Colon (tissue), 2 donors: ENCODE data around the gene PLCB4.

ENCODE experiments used
- FAIRE-seq: peaks from 2 replicates; lab custom pipeline; 2012; peaks lifted over from hg19 to GRCh38; lab: Jason Lieb, UNC
- donor health status: control.
- donor health status: control.

The PLCB4 gene

DNA sequence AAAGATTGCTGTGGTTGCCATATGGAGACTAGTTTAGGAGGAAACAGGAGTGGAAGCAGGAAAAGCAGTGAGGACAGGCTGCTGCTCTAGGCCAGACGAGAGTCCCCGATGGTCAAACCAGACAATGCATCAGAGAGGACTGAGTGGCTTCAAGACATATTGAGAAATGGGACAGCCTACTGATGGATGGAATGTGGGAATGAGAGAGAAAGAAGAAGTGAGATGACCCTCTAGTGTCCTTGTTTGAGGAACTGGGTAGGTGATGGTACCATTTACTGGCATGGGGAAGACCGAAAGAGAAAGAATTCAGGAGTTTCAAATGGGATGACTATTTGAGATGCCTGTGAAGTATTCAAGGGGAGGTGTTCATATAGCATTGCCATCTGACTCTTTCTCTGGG lies 333.7 kb downstream of the PLCB4 start:
- no peak for FAIRE-seq

GRCh38 chr20:9403448-9403847 lies 334.6 kb downstream of the PLCB4 start:
- no peak for FAIRE-seq

DNA sequence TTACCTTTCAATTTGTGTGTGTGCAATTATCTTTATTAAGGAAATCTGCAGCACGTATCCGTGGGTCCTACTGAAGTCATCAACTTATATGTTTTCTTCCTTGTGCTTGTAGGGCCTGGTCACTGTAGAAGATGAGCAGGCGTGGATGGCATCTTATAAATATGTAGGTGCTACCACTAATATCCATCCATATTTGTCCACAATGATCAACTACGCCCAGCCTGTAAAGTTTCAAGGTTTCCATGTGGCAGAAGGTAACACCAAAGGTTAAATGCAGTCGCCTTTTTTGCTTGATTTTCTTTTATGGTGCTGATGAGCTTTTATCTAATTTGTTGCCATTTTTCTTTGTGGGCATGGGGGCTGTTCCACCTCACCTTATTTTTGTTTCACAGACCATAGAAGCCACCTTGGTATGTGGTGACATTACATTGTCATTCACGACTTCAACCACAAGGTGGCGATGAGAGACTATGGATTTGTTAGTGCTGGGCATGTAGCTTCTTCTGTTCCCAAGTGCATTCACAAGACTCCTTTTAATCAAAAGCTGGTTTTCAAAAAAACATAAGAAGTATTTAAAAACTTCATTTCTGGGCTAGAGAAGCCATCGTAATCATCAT lies 339.0 kb downstream of the PLCB4 start:
- no peak for FAIRE-seq

GRCh38 chr20:9408422-9409300 lies 339.8 kb downstream of the PLCB4 start:
- FAIRE-seq, result no peak

DNA sequence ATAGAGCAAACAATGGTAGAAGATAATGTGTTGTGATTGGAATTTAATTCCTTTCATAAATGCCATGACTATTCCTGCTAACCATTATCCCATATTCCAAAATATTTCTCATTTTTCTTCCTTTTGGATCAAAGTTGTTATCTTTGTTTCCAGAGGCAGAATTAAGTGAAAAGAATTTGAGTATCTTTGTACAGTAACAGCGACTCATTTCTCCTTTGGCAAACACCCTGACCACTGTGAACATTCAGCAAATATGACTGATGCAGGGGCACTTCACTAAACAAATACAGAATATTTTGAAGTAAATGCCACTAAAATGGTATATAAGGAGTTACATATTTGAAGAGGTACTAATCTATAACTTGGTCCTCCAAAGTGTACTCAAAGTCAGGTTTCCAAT lies 340.5 kb downstream of the PLCB4 start:
- FAIRE-seq, result no peak

DNA sequence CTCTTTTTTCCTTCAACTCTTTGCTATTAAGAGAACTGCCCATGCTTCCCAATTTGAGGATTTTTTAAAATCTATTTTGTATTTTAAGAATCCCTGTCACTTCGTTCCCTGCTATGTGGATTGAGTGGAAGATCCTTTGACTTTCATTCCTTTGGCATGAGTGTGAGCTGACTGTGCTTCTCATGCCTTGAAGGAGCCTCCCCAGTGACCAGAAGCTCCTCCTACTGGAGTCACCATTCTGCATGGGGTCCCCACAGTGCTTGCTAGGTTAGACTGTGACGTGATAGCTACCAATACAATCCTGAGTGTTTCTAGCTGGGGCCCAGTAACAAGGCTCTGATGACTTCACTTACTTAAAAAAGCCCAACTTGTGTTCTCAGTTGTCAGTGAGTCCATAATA lies 341.1 kb downstream of the PLCB4 start:
- no peak for FAIRE-seq

DNA sequence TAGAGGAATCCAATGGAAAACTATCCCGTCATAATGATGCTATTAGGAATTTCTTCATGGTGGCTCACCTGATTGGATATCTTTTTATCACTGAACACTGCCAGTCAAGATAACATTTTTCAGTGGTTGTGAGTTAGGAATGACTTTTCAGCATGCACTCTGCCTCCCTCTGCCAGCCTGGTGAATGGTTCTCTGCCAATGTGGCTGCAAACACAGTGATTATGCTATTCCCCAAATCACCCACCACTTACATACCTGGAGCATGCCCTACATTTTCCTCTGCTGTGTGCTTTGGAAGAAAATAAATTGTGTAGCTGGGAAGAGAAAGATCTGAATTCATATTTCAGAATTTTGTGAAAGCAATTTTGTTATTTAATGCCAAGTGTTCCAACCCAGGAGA lies 342.9 kb downstream of the PLCB4 start:
- no peak for FAIRE-seq

GRCh38 chr20:9412309-9412708 lies 343.4 kb downstream of the PLCB4 start:
- no peak for FAIRE-seq

- no peak for FAIRE-seq
Measured at GRCh38 chr20:9413001-9413400, 344.1 kb downstream of the PLCB4 start.

GRCh38 chr20:9415426-9415825 lies 346.5 kb downstream of the PLCB4 start:
- no peak for FAIRE-seq

DNA sequence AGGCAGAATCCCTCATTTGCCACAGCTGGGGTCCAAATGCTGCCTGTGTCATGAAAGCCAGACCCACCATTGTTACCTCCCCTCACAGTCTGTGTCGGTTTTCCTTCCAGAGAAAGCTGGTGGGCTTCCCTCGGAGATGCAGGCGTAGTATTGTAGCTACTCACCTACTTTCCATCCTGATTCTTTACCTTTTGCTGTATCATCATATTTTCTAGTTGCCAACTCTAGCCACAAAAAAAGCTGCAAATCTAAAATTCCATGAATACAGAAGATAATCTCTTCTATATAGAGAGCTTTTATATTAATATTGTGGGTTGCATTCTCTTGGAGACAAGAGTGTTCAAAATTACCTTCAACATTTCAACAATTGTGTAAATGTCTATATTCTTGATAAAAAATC lies 347.5 kb downstream of the PLCB4 start:
- no peak for FAIRE-seq

GRCh38 chr20:9417665-9418064 lies 348.8 kb downstream of the PLCB4 start:
- FAIRE-seq, result no peak

DNA sequence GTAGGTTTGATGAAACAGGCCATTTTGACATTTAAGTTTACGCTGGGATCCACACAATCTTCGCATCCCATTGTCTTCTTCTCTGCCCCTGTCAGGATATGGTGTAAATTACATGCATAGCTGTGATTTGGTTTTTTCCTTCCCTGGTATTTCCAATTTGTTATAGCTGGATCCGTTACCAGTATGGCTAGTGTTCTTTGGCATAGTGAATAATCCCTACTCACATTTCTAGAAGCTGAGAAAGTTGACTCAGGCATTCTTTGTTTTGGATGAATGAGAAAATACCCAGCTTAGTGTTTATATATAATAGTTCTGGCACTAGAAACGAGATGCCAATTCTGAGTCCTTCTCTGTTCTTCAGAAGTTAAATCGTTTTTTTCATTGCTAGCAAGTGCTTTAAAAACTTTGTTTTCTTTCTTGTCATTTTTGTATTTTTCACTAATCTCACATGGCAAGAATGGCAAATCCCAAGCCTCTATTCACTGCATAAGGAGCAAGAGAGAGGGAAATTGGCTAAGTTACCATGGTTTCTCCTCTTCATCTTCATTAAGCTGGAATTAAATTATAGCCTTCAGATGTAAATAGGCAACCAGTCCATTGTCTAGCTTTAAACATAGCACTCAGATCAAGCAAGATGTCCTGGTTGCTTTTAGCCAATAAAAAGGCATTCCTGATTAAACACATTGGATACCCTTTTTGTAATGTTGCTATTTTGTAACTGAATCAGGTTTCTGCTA lies 353.6 kb downstream of the PLCB4 start:
- no peak for FAIRE-seq

DNA sequence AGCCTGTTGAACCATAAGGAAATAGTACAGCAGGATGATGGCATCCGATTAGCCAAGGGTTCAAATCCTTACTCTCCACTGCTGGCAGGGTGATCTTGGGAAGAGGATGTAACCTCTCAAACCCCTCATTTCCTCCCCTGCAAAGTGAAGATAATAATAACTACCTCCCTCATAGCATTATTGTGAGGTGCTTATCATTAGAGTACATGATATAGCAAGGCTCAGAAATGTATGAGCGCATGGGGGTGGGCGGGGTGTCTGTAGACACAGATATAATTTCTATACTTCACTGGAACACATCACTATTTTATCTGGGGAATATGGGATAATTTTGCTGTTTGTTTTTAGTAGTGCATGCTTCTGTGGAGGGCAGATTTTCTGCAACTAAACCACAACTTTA lies 355.7 kb downstream of the PLCB4 start:
- FAIRE-seq, result no peak

DNA sequence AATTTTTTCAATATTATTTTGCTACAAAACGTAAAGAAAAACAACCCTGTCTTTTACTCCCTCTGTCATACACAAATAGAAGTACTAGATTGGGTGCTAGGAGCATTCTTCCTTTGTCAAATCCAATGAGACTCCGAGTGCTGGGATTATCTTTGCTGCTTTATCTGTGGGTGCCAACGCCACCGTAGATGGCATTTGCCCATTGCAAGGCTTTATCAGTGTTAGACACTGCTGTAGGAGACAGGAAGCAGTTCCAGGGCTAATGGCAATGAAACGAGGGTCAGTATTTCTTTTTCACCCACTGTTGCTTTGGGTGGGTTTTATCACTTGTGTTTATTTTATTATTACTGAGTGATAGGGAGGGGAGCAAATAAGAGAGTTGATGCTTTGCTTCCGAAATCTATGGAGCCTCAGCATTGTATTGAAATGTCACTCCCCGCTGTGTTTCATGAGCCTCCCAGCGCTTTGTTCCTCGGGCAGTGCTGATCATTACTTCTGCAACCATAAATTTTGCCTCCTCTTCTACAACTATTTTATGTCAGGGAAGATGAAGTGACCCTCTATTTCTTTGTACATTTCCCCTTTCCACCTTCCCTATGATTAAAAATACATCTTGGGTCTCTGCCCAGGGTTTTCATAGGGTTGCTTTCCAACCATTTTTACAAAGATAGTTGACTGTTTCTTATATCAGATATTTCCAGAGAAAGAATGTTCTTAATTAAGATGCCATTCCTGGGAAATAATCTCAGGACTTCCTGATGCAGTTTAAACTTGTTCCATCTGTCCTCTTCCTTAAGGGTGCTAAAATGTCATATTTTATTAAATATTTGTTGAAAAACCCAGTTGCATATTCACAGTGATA lies 358.8 kb downstream of the PLCB4 start:
- FAIRE-seq, result no peak

DNA sequence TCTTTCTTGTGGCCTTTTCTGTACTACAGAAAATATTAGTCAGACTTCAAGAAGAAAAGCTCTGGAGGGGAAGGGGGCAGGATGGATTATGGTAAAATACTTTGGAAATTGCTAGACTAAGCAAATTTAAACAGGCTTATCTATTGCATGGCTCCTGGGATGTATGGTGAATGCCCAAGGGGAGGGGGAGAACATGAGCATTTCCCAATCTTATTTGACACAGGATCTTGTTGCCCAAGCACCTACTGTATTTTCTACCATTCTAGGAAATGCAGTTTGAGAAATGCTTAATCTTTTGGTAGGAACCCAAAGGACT lies 359.4 kb downstream of the PLCB4 start:
- no peak for FAIRE-seq

GRCh38 chr20:9439806-9440205 lies 370.9 kb downstream of the PLCB4 start:
- no peak for FAIRE-seq

- FAIRE-seq, result no peak
Measured at GRCh38 chr20:9440892-9441291, 372.0 kb downstream of the PLCB4 start.

DNA sequence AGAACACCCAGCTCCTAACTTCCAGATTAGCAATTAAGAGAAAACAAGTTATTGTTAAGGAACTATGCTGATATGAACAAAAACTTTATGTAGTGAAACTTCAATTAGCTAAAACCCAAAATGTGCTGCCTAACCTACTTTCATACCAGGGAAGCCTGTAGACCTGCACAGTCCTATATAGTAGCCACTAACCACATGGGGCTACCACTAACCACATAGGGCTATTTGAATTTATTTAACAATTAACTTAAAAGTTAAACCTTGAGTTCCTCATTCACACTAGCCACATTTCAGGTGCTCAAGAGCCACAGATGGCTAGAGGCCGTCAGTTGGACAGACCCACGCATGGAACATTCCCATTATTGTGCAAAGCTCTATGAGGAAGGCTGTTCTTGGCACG lies 373.1 kb downstream of the PLCB4 start:
- FAIRE-seq, result no peak

- no peak for FAIRE-seq
Measured at GRCh38 chr20:9442858-9443257, 374.0 kb downstream of the PLCB4 start.

- no peak for FAIRE-seq
Measured at GRCh38 chr20:9444921-9445320, 376.0 kb downstream of the PLCB4 start.

GRCh38 chr20:9447182-9447581 lies 378.3 kb downstream of the PLCB4 start:
- FAIRE-seq, result no peak
